Activated CD8-positive, alpha-beta T cell treated with anti-CD3 and anti-CD28 coated beads for 36 hours (primary cell): ENCODE data around the gene DCLK3. TPM values are rescaled to one million over a fixed set of nuclear protein-coding genes. Genes with fewer than 3 reads are reported as not detected.

Experiments used
- ATAC-seq: fragments of 200-7000 bp; cut with Tn5 transposase; one replicate; pipeline ENCODE4 v1.10.0; 2021; ENCODE audit warnings: mild to moderate bottlenecking, moderate library complexity
- CTCF ChIA-PET: fragments of 350-600 bp; sonication (Branson Sonifier 250); formaldehyde crosslinking; loops from one replicate; lab custom pipeline; 2021; ENCODE audit warnings: antibody characterized with exemption; lab: Charles Lee
- POLR2A ChIA-PET: fragments of 350-600 bp; sonication (Branson Sonifier 250); formaldehyde crosslinking; loops from one replicate; lab custom pipeline; 2021; ENCODE audit warnings: antibody characterized with exemption; lab: Charles Lee
- DNase-seq: peaks from one replicate; pipeline ENCODE4 v3.0.0-alpha.2; 2020
- H3K27ac Mint-ChIP-seq: one replicate; pipeline ENCODE4 v1.8.0; 2021; ENCODE audit warnings: mild to moderate bottlenecking, mixed read lengths
- H3K27me3 Mint-ChIP-seq: one replicate; pipeline ENCODE4 v1.8.0; 2021; ENCODE audit warnings: mixed read lengths
- H3K36me3 Mint-ChIP-seq: one replicate; pipeline ENCODE4 v1.8.0; 2021; ENCODE audit warnings: low read depth, mixed read lengths
- H3K4me1 Mint-ChIP-seq: one replicate; pipeline ENCODE4 v1.8.0; 2021; ENCODE audit warnings: low read depth, mixed read lengths
- H3K4me3 Mint-ChIP-seq: one replicate; pipeline ENCODE4 v1.8.0; 2021; ENCODE audit warnings: mild to moderate bottlenecking, moderate library complexity, mixed read lengths
- H3K9me3 Mint-ChIP-seq: one replicate; pipeline ENCODE4 v1.8.0; 2021; ENCODE audit warnings: mixed read lengths
- CTCF ChIP-seq: fragments of 200-600 bp; IDR thresholded peaks from one replicate; pipeline ENCODE4 v1.8.0; 2022; ENCODE audit warnings: antibody characterized with exemption, mild to moderate bottlenecking
- intact Hi-C: fragments of 100-400 bp; cut with micrococcal nuclease; formaldehyde crosslinking; loops from one replicate; pipeline ENCODE4 v1.10.0; 2022
- total RNA-seq, 2 experiments: library from RNA; stranded (reverse); gene quantifications; one replicate each; pipeline ENCODE4 v1.2.3, GENCODE V29; 2021

Gene DCLK3
- total RNA-seq, 2 experiments from 2014 or later: 0.05 TPM; not detected in 1

GRCh38 chr3:36680952-36681351, 83.4 kb downstream of the DCLK3 start:
- H3K9me3 Mint-ChIP-seq: peaks cover 36% of the 10 kb centered on the region
- intact Hi-C loops: no loop called here
- DNase-seq: no peak
- peaks cover 4% of the 10 kb centered on the region for H3K27me3 Mint-ChIP-seq
- no peak overlapping the region for H3K27ac Mint-ChIP-seq
- H3K4me3 Mint-ChIP-seq: no peak overlapping the region
- CTCF ChIA-PET: no interaction called here
- H3K4me1 Mint-ChIP-seq: peaks cover 2% of the 10 kb centered on the region
- no peak for TF ChIP-seq CTCF
- ATAC-seq: no peak
- peaks cover 11% of the 10 kb centered on the region for H3K36me3 Mint-ChIP-seq
- POLR2A ChIA-PET: no interaction called here

GRCh38 chr3:36679384-36680200, 84.8 kb downstream of the DCLK3 start:
- ChIA-PET POLR2A (no interaction called here), CTCF (no interaction called here)
- H3K27me3 Mint-ChIP-seq: peaks cover 4% of the 10 kb centered on the region
- H3K4me1 Mint-ChIP-seq: peaks cover 2% of the 10 kb centered on the region
- no peak overlapping the region for H3K4me3 Mint-ChIP-seq
- no peak for DNase-seq
- peaks cover 36% of the 10 kb centered on the region for H3K9me3 Mint-ChIP-seq
- TF ChIP-seq CTCF: no peak
- H3K36me3 Mint-ChIP-seq: peaks cover 11% of the 10 kb centered on the region
- H3K27ac Mint-ChIP-seq: peak overlapping the region; percentile 76
- peak; percentile 79 for ATAC-seq
- intact Hi-C loops: no loop called here

GRCh38 chr3:36678216-36679013, 85.9 kb downstream of the DCLK3 start:
- Mint-ChIP-seq H3K36me3 (peaks cover 11% of the 10 kb centered on the region), H3K4me3 (no peak overlapping the region), H3K4me1 (peaks cover 2% of the 10 kb centered on the region), H3K27me3 (peaks cover 4% of the 10 kb centered on the region), H3K9me3 (peaks cover 36% of the 10 kb centered on the region), H3K27ac (no peak overlapping the region)
- CTCF ChIA-PET: no interaction called here
- DNase-seq (no peak), ATAC-seq (no peak)
- intact Hi-C loops: no loop called here
- no peak for TF ChIP-seq CTCF
- POLR2A ChIA-PET: no interaction called here

GRCh38 chr3:36677331-36678007, 86.9 kb downstream of the DCLK3 start:
- no peak for DNase-seq
- H3K36me3 Mint-ChIP-seq: peaks cover 11% of the 10 kb centered on the region
- H3K4me1 Mint-ChIP-seq: peaks cover 2% of the 10 kb centered on the region
- CTCF ChIA-PET: no interaction called here
- POLR2A ChIA-PET: no interaction called here
- no peak overlapping the region for H3K4me3 Mint-ChIP-seq
- TF ChIP-seq CTCF: no peak
- peaks cover 36% of the 10 kb centered on the region for H3K9me3 Mint-ChIP-seq
- intact Hi-C loops: no loop called here
- peaks cover 2% of the 10 kb centered on the region for H3K27me3 Mint-ChIP-seq
- ATAC-seq: peak; percentile 24
- H3K27ac Mint-ChIP-seq: no peak overlapping the region
